K562 (cell line): ENCODE results near the gene SPOUT1. TPM values are rescaled to one million over a fixed set of nuclear protein-coding genes. Genes with fewer than 3 reads are reported as not detected.
A peak's percentile ranks its signal among the peaks of the same experiment; 100 is the strongest.

ENCODE experiments used
- ARID2 ChIP-seq: fragments of 450-650 bp; IDR thresholded peaks from 2 replicates; pipeline ENCODE4 v1.6.1; 2017; ENCODE audit warnings: antibody characterized with exemption, mild to moderate bottlenecking
- HES1 ChIP-seq: fragments of 450-650 bp; IDR thresholded peaks from 2 replicates; pipeline ENCODE4 v1.6.1; 2016; ENCODE audit warnings: low read depth, mild to moderate bottlenecking, moderate library complexity
- HMBOX1 ChIP-seq: sonication (generic); IDR thresholded peaks from 2 replicates; pipeline ENCODE4 v1.6.1; 2016
- JUN ChIP-seq, 2 experiments: sonication (generic) in 1 of 2; formaldehyde crosslinking in 1 of 2; IDR thresholded peaks; 2 replicates each; pipeline versions ENCODE4 v1.6.1 to v1.8.0; 2012 to 2022; ENCODE audit warnings: borderline replicate concordance in 2 of 2, mild to moderate bottlenecking in 2 of 2, improper control_type of control experiment in 1 of 2, low read depth in 1 of 2, low read length in 1 of 2, missing genetic modification reagents in 1 of 2
- MAFG ChIP-seq: fragments of 450-650 bp; conservative IDR thresholded peaks from 2 replicates; pipeline ENCODE4 v1.6.1; 2016; ENCODE audit warnings: missing genetic modification characterization, missing compliant biosample characterization
- NR2F6 ChIP-seq: fragments of 450-650 bp; formaldehyde crosslinking; IDR thresholded peaks from 2 replicates; pipeline ENCODE4 v1.4.0; 2020; ENCODE audit warnings: mild to moderate bottlenecking
- NR3C1 ChIP-seq: sonication (generic); formaldehyde crosslinking; IDR thresholded peaks from 2 replicates; pipeline ENCODE4 v1.8.1; 2022; ENCODE audit warnings: missing genetic modification reagents
- PHB ChIP-seq: fragments of 250-450 bp; sonication (Bioruptor Pico); IDR thresholded peaks from 2 replicates; pipeline ENCODE4 v1.5.0; 2021
- PHB2 ChIP-seq: fragments of 450-650 bp; IDR thresholded peaks from 2 replicates; pipeline ENCODE4 v1.6.1; 2017; ENCODE audit warnings: low read depth
- RBM14 ChIP-seq: fragments of 200-400 bp; formaldehyde crosslinking; IDR thresholded peaks from 2 replicates; pipeline ENCODE4 v1.6.1; 2018; ENCODE audit warnings: low read depth, mild to moderate bottlenecking, low read length, moderate library complexity, borderline replicate concordance; ENCODE audit not compliant: insufficient read depth
- SMAD1 ChIP-seq: fragments of 150-350 bp; IDR thresholded peaks from 2 replicates; pipeline ENCODE4 v1.6.1; 2014; ENCODE audit warnings: low read length, low read depth; ENCODE audit not compliant: partially characterized antibody
- ZNF133 ChIP-seq: fragments of 250-450 bp; sonication (Bioruptor Pico); IDR thresholded peaks from 2 replicates; pipeline ENCODE4 v1.4.0; 2020; ENCODE audit warnings: mild to moderate bottlenecking
- ZNF134 ChIP-seq: fragments of 250-450 bp; sonication (Bioruptor Pico); conservative IDR thresholded peaks from 2 replicates; pipeline ENCODE4 v1.4.0; 2020
- ZNF165 ChIP-seq: fragments of 250-450 bp; sonication (Bioruptor Pico); IDR thresholded peaks from 2 replicates; pipeline ENCODE4 v1.4.0; 2020; ENCODE audit warnings: borderline replicate concordance
- ZNF324 ChIP-seq: fragments of 250-450 bp; sonication (Bioruptor Pico); IDR thresholded peaks from 2 replicates; pipeline ENCODE4 v1.4.0; 2020; ENCODE audit warnings: mild to moderate bottlenecking
- polyA plus RNA-seq, 8 experiments: library from polyadenylated mRNA; depleted of rRNA in 4 of 8; stranded (reverse) in 5 of 8; unstranded in 3 of 8; fragments of >200 nt; fragmentation: Nextera tagmentation in 2 of 8; fragmentation: Illumina TruSeq in 1 of 8; extraction: Ambion mirVana in 2 of 8; extraction: Trizol in 1 of 8; gene quantifications; 2 replicates each; pipeline versions ENCODE4 v1.2.1 to v1.2.3, GENCODE V29; 2011 to 2014; ENCODE audit warnings: inconsistent platforms in 1 of 8, missing spikeins in 1 of 8
- total RNA-seq, 7 experiments: library from RNA; depleted of rRNA in 6 of 7; stranded (reverse); fragments of >200 nt in 6 of 7; fragmentation: Illumina TruSeq in 2 of 7; extraction: Trizol in 2 of 7; gene quantifications; 2 replicates each; pipeline versions ENCODE4 v1.2.1 to v1.2.3, GENCODE V29; 2011 to 2021; ENCODE audit warnings: low replicate concordance in 1 of 7
- TF ChIP-seq, protein P1 (sequence below): fragments of 450-650 bp; IDR thresholded peaks from 2 replicates; pipeline ENCODE4 v1.6.1; 2016; ENCODE audit warnings: borderline replicate concordance
- TF ChIP-seq, protein P2 (sequence below): sonication (generic); formaldehyde crosslinking; IDR thresholded peaks from 2 replicates; pipeline ENCODE4 v1.9.0; 2022; ENCODE audit warnings: mild to moderate bottlenecking, missing genetic modification reagents
- TF ChIP-seq, protein P3 (sequence below): sonication (generic); formaldehyde crosslinking; IDR thresholded peaks from 2 replicates; pipeline ENCODE4 v1.8.1; 2023; ENCODE audit warnings: mild to moderate bottlenecking, missing genetic modification reagents

Gene SPOUT1
- total and polyA plus RNA-seq, 9 of the 15 experiments (the other 6 are each of a cell fraction or from before 2014, with no cell fraction given): 10.6 to 121 (median 37.4) TPM

GRCh38 chr9:128829477-128830251 lies at the start of gene SPOUT1 (continued):
- TF ChIP-seq, protein P1, sequence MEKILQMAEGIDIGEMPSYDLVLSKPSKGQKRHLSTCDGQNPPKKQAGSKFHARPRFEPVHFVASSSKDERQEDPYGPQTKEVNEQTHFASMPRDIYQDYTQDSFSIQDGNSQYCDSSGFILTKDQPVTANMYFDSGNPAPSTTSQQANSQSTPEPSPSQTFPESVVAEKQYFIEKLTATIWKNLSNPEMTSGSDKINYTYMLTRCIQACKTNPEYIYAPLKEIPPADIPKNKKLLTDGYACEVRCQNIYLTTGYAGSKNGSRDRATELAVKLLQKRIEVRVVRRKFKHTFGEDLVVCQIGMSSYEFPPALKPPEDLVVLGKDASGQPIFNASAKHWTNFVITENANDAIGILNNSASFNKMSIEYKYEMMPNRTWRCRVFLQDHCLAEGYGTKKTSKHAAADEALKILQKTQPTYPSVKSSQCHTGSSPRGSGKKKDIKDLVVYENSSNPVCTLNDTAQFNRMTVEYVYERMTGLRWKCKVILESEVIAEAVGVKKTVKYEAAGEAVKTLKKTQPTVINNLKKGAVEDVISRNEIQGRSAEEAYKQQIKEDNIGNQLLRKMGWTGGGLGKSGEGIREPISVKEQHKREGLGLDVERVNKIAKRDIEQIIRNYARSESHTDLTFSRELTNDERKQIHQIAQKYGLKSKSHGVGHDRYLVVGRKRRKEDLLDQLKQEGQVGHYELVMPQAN: peak; percentile 89
- no peak for TF ChIP-seq ZNF134
- TF ChIP-seq, protein P2, sequence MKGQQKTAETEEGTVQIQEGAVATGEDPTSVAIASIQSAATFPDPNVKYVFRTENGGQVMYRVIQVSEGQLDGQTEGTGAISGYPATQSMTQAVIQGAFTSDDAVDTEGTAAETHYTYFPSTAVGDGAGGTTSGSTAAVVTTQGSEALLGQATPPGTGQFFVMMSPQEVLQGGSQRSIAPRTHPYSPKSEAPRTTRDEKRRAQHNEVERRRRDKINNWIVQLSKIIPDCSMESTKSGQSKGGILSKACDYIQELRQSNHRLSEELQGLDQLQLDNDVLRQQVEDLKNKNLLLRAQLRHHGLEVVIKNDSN: peak; percentile 64
- no peak for TF ChIP-seq ZNF165 (CRISPR knock-in tag)
- TF ChIP-seq PHB (CRISPR knock-in tag): peak; percentile 35; the same call in 1 of the 2 replicates
- TF ChIP-seq JUN (IDR thresholded peaks at IDR 0.05; ENCODE audit: borderline replicate concordance, low read depth, low read length): peak; percentile 33; the same call in 1 of the 2 replicates
- TF ChIP-seq JUN (CRISPR knock-in tag; IDR thresholded peaks at IDR 0.05; ENCODE audit: borderline replicate concordance): no peak
- TF ChIP-seq HMBOX1: no peak
- no peak for TF ChIP-seq PHB2
- TF ChIP-seq SMAD1: no peak
- TF ChIP-seq MAFG: no peak
- TF ChIP-seq ZNF324: no peak
- no peak for TF ChIP-seq NR2F6
- TF ChIP-seq, protein P3, sequence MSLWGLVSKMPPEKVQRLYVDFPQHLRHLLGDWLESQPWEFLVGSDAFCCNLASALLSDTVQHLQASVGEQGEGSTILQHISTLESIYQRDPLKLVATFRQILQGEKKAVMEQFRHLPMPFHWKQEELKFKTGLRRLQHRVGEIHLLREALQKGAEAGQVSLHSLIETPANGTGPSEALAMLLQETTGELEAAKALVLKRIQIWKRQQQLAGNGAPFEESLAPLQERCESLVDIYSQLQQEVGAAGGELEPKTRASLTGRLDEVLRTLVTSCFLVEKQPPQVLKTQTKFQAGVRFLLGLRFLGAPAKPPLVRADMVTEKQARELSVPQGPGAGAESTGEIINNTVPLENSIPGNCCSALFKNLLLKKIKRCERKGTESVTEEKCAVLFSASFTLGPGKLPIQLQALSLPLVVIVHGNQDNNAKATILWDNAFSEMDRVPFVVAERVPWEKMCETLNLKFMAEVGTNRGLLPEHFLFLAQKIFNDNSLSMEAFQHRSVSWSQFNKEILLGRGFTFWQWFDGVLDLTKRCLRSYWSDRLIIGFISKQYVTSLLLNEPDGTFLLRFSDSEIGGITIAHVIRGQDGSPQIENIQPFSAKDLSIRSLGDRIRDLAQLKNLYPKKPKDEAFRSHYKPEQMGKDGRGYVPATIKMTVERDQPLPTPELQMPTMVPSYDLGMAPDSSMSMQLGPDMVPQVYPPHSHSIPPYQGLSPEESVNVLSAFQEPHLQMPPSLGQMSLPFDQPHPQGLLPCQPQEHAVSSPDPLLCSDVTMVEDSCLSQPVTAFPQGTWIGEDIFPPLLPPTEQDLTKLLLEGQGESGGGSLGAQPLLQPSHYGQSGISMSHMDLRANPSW (CRISPR knock-in tag): no peak
- TF ChIP-seq ZNF133 (CRISPR knock-in tag): no peak
- 0 out of 2 replicates have a peak, but pooled peaks have one; percentile 74 for TF ChIP-seq RBM14
- TF ChIP-seq NR3C1 (CRISPR knock-in tag): 0 out of 2 replicates have a peak, but pooled peaks have one; percentile 33
- no peak for TF ChIP-seq ARID2
- TF ChIP-seq HES1: no peak
